GM23338 (cell line): ENCODE measurements around the gene DCLRE1B.

Source experiments
- CREB1 ChIP-seq: fragments of 250-450 bp; sonication (Bioruptor Pico); IDR thresholded peaks from 2 replicates; pipeline ENCODE4 v1.5.0; 2020; ENCODE audit warnings: low read depth, mild to moderate bottlenecking, moderate library complexity
- EZH2 ChIP-seq: fragments of 200-600 bp; sonication (generic); IDR thresholded peaks from one replicate; pipeline ENCODE4 v1.8.0; 2017; ENCODE audit warnings: antibody characterized with exemption, mild to moderate bottlenecking, low read depth; ENCODE audit not compliant: unreplicated experiment
- EZH2phosphoT487 ChIP-seq: fragments of 200-600 bp; sonication (generic); IDR thresholded peaks from one replicate; pipeline ENCODE4 v1.8.1; 2018; ENCODE audit warnings: antibody characterized with exemption; ENCODE audit not compliant: unreplicated experiment
- JUNB ChIP-seq: IDR thresholded peaks from one replicate; pipeline ENCODE4 v1.6.1; 2016; ENCODE audit warnings: antibody characterized with exemption; ENCODE audit not compliant: unreplicated experiment
- NANOG ChIP-seq: IDR thresholded peaks from 2 replicates; pipeline ENCODE4 v1.6.1; 2016; ENCODE audit warnings: antibody characterized with exemption, borderline replicate concordance
- POLR2AphosphoS5 ChIP-seq: IDR thresholded peaks from 2 replicates; pipeline ENCODE4 v1.6.1; 2016; ENCODE audit warnings: antibody characterized with exemption, low read depth
- STAT1 ChIP-seq: IDR thresholded peaks from one replicate; pipeline ENCODE4 v1.6.1; 2016; ENCODE audit warnings: antibody characterized with exemption; ENCODE audit not compliant: unreplicated experiment
- ZNF114 ChIP-seq: fragments of 250-450 bp; sonication (Bioruptor Pico); IDR thresholded peaks from 2 replicates; pipeline ENCODE4 v1.5.0; 2020; ENCODE audit warnings: mild to moderate bottlenecking, moderate library complexity
- TF ChIP-seq, protein P1 (sequence below), 2 experiments: fragments of 200-600 bp in 1 of 2; sonication (generic) in 1 of 2; conservative IDR thresholded peaks; 2 replicates each; pipeline versions ENCODE4 v1.5.1 to v1.6.1; 2016 to 2017; ENCODE audit warnings: antibody characterized with exemption in 2 of 2, low read depth in 2 of 2, mild to moderate bottlenecking in 2 of 2, moderate library complexity in 1 of 2
- TF ChIP-seq, protein P2 (sequence below): IDR thresholded peaks from one replicate; pipeline ENCODE4 v1.6.1; 2018; ENCODE audit warnings: antibody characterized with exemption; ENCODE audit not compliant: unreplicated experiment

DNA sequence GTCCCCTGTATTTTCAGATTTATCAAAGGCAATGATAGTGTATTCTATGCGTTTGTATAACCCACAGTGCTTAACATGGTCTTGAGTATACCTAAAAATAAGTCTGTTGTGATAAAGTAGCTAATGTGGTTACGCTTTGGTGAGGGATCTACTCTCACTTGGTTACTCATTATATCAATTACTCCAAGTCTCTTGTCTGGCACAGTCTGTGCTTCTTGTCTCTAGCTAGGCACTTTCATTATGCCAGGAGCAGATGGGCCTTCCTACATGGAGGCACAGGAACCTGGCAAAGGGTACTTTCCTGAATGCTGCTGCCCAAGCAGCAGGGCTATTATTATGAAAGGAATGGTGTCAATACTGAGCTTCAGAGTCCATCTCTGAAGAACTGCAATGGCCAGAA, 29.4 kb upstream of the DCLRE1B start:
- TF ChIP-seq POLR2AphosphoS5: no peak
- TF ChIP-seq, protein P1, sequence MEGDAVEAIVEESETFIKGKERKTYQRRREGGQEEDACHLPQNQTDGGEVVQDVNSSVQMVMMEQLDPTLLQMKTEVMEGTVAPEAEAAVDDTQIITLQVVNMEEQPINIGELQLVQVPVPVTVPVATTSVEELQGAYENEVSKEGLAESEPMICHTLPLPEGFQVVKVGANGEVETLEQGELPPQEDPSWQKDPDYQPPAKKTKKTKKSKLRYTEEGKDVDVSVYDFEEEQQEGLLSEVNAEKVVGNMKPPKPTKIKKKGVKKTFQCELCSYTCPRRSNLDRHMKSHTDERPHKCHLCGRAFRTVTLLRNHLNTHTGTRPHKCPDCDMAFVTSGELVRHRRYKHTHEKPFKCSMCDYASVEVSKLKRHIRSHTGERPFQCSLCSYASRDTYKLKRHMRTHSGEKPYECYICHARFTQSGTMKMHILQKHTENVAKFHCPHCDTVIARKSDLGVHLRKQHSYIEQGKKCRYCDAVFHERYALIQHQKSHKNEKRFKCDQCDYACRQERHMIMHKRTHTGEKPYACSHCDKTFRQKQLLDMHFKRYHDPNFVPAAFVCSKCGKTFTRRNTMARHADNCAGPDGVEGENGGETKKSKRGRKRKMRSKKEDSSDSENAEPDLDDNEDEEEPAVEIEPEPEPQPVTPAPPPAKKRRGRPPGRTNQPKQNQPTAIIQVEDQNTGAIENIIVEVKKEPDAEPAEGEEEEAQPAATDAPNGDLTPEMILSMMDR (conservative IDR thresholded peaks at IDR 0.05; ENCODE audit: low read depth in 2 of 2): no peak
- no peak for TF ChIP-seq JUNB
- TF ChIP-seq EZH2: no peak
- no peak for TF ChIP-seq EZH2phosphoT487
- TF ChIP-seq, protein P2, sequence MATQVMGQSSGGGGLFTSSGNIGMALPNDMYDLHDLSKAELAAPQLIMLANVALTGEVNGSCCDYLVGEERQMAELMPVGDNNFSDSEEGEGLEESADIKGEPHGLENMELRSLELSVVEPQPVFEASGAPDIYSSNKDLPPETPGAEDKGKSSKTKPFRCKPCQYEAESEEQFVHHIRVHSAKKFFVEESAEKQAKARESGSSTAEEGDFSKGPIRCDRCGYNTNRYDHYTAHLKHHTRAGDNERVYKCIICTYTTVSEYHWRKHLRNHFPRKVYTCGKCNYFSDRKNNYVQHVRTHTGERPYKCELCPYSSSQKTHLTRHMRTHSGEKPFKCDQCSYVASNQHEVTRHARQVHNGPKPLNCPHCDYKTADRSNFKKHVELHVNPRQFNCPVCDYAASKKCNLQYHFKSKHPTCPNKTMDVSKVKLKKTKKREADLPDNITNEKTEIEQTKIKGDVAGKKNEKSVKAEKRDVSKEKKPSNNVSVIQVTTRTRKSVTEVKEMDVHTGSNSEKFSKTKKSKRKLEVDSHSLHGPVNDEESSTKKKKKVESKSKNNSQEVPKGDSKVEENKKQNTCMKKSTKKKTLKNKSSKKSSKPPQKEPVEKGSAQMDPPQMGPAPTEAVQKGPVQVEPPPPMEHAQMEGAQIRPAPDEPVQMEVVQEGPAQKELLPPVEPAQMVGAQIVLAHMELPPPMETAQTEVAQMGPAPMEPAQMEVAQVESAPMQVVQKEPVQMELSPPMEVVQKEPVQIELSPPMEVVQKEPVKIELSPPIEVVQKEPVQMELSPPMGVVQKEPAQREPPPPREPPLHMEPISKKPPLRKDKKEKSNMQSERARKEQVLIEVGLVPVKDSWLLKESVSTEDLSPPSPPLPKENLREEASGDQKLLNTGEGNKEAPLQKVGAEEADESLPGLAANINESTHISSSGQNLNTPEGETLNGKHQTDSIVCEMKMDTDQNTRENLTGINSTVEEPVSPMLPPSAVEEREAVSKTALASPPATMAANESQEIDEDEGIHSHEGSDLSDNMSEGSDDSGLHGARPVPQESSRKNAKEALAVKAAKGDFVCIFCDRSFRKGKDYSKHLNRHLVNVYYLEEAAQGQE: no peak
- TF ChIP-seq ZNF114 (CRISPR knock-in tag): no peak
- TF ChIP-seq CREB1 (CRISPR knock-in tag): no peak
- TF ChIP-seq NANOG: no peak
- TF ChIP-seq STAT1: no peak
